Hematopoietic multipotent progenitor cell (in vitro differentiated cells): ENCODE measurements around the gene IGSF21. TPM values are rescaled to one million over a fixed set of nuclear protein-coding genes. Genes with fewer than 3 reads are reported as not detected.

ENCODE experiments used
- DNase-seq, 3 donors: peaks; one replicate each; pipeline ENCODE4 v3.0.0-alpha.2; 2011 to 2015; ENCODE audit warnings: low read depth in 2 of 3, low spot score in 2 of 3
- total RNA-seq: library from RNA; depleted of rRNA; stranded (reverse); fragments of >200 nt; gene quantifications from one replicate; pipeline ENCODE4 v1.2.3, GENCODE V29; 2012

Gene IGSF21
- total RNA-seq, 1 donor = under 0.01 TPM

GRCh38 chr1:18201997-18202719, 94.6 kb downstream of the IGSF21 start:
- DNase-seq = no peak

GRCh38 chr1:18203645-18204044, 96.0 kb downstream of the IGSF21 start:
- DNase-seq = no peak

GRCh38 chr1:18204575-18204974, 97.0 kb downstream of the IGSF21 start:
- no peak for DNase-seq

GRCh38 chr1:18205319-18205718, 97.7 kb downstream of the IGSF21 start:
- DNase-seq = no peak

- no peak for DNase-seq
Measured at GRCh38 chr1:18211764-18212163, 104.2 kb downstream of the IGSF21 start.

- DNase-seq = peak in 1 of 3 donors; percentile 26
Measured at GRCh38 chr1:18217398-18218043, 109.9 kb downstream of the IGSF21 start.

- no peak for DNase-seq
Measured at GRCh38 chr1:18229625-18230024, 122.0 kb downstream of the IGSF21 start.

GRCh38 chr1:18230321-18230720, 122.7 kb downstream of the IGSF21 start:
- no peak for DNase-seq

GRCh38 chr1:18230840-18231239, 123.2 kb downstream of the IGSF21 start:
- DNase-seq = no peak

- no peak for DNase-seq
Measured at GRCh38 chr1:18232052-18232451, 124.5 kb downstream of the IGSF21 start.

GRCh38 chr1:18233176-18233864, 125.7 kb downstream of the IGSF21 start:
- DNase-seq = no peak

- peak in 2 of 3 donors; percentile 33 to 64 for DNase-seq
Measured at GRCh38 chr1:18234790-18235242, 127.2 kb downstream of the IGSF21 start.

GRCh38 chr1:18237371-18237770, 129.8 kb downstream of the IGSF21 start:
- no peak for DNase-seq

- no peak for DNase-seq
Measured at GRCh38 chr1:18238190-18238589, 130.6 kb downstream of the IGSF21 start.

GRCh38 chr1:18239671-18240070, 132.1 kb downstream of the IGSF21 start:
- no peak for DNase-seq

- DNase-seq = no peak
Measured at GRCh38 chr1:18240906-18241305, 133.3 kb downstream of the IGSF21 start.

GRCh38 chr1:18241891-18242290, 134.3 kb downstream of the IGSF21 start:
- DNase-seq = no peak

- no peak for DNase-seq
Measured at GRCh38 chr1:18243503-18244175, 136.0 kb downstream of the IGSF21 start.

GRCh38 chr1:18244762-18245161, 137.2 kb downstream of the IGSF21 start:
- no peak for DNase-seq

- DNase-seq = no peak
Measured at GRCh38 chr1:18245647-18246046, 138.0 kb downstream of the IGSF21 start.

GRCh38 chr1:18246543-18246942, 138.9 kb downstream of the IGSF21 start:
- no peak for DNase-seq
